Uterus (tissue), 4 donors: ENCODE data around the gene CERS1. TPM values are rescaled to one million over a fixed set of nuclear protein-coding genes. Genes with fewer than 3 reads are reported as not detected.
A peak's percentile ranks its signal among the peaks of the same experiment; 100 is the strongest.

Source experiments
- DNase-seq, 2 donors: peaks; one replicate each; pipeline ENCODE4 v3.0.0-alpha.2; 2019 to 2020
- H3K27ac ChIP-seq, 2 donors: fragments of 200-600 bp; sonication (generic); 1 replicate in 1 of 2; 2 replicates in 1 of 2; pipeline ENCODE4 v1.5.1; 2016 to 2018
- H3K27me3 ChIP-seq, 2 donors: fragments of 200-600 bp; sonication (generic); one replicate each; pipeline ENCODE4 v1.5.1; 2018 to 2019; ENCODE audit warnings: control low read depth in 1 of 2
- H3K36me3 ChIP-seq, 2 donors: fragments of 200-600 bp; sonication (generic); one replicate each; pipeline ENCODE4 v1.5.1; 2019; ENCODE audit warnings: control low read depth in 1 of 2
- H3K4me1 ChIP-seq, 2 donors: fragments of 200-600 bp; sonication (generic); one replicate each; pipeline ENCODE4 v1.5.1; 2018 to 2019; ENCODE audit warnings: control low read depth in 1 of 2
- H3K4me3 ChIP-seq, 2 donors: fragments of 200-600 bp; sonication (generic); 1 replicate in 1 of 2; 2 replicates in 1 of 2; pipeline ENCODE4 v1.5.1; 2018 to 2019; ENCODE audit warnings: mild to moderate bottlenecking in 1 of 2
- H3K9me3 ChIP-seq, 2 donors: fragments of 200-600 bp; sonication (generic); one replicate each; pipeline ENCODE4 v1.5.1; 2019; ENCODE audit warnings: control low read depth in 1 of 2
- CTCF ChIP-seq, 4 experiments: fragments of 200-600 bp in 2 of 4; fragments of 450-650 bp in 2 of 4; sonication (generic) in 2 of 4; IDR thresholded peaks; one replicate each; pipeline ENCODE4 v1.5.1; 2016 to 2019; ENCODE audit warnings: antibody characterized with exemption in 4 of 4, mild to moderate bottlenecking in 2 of 4, moderate library complexity in 1 of 4
- POLR2A ChIP-seq, 2 donors: fragments of 450-650 bp; IDR thresholded peaks; one replicate each; pipeline ENCODE4 v1.6.1; 2016; ENCODE audit warnings: antibody characterized with exemption in 2 of 2, mild to moderate bottlenecking in 1 of 2, moderate library complexity in 1 of 2
- intact Hi-C: fragments of 100-400 bp; cut with DNase I; formaldehyde crosslinking; loops from one replicate; pipeline ENCODE4 v1.15.1; 2023; ENCODE audit warnings: low total_unique reads
- total RNA-seq, 4 donors: library from RNA; depleted of rRNA in 3 of 4; stranded (reverse); fragments of >200 nt in 3 of 4; gene quantifications; one replicate each; pipeline versions ENCODE4 v1.1.0 to v1.2.4, GENCODE V29; 2014 to 2023
- donor health status: DM: yes; HTN: yes; CAD: no.

The CERS1 gene
- total RNA-seq: 1 to 10 TPM in 1 of 4 donors, under 1 TPM in 1, not detected in 2; 0.30 to 4.9 TPM

- Histone ChIP-seq H3K27ac (no peak within 1 kb of the TSS), H3K4me1 (peaks cover 0 to 23% of the 10 kb centered on the region in 2 donors), H3K27me3 (peaks cover 0 to 6% of the 10 kb centered on the region in 2 donors), H3K36me3 (no peaks in the 10 kb centered on the region), H3K9me3 (no peaks in the 10 kb centered on the region), H3K4me3 (peak within 1 kb of the TSS in 1 of 2 donors; percentile 17)
- DNase-seq: no peak
- intact Hi-C loops: no loop called here
- TF ChIP-seq POLR2A (IDR thresholded peaks at IDR 0.05) (no peak), CTCF (IDR thresholded peaks at IDR 0.05) (no peak)
Measured at GRCh38 chr19:18895824-18896341, at the start of gene CERS1. Gene CERS1 (minus strand): TSS chr19:18896158. CDS start chr19:18896072, 86 bp downstream.

- Histone ChIP-seq H3K27ac (no peak overlapping the region), H3K4me3 (no peak overlapping the region), H3K4me1 (no peaks in the 10 kb centered on the region), H3K36me3 (no peaks in the 10 kb centered on the region), H3K27me3 (no peaks in the 10 kb centered on the region), H3K9me3 (no peaks in the 10 kb centered on the region)
- TF ChIP-seq CTCF (IDR thresholded peaks at IDR 0.05) (no peak), POLR2A (IDR thresholded peaks at IDR 0.05) (no peak)
- DNase-seq: no peak
- intact Hi-C loops: no loop called here
Measured at GRCh38 chr19:18945297-18945696, 49.3 kb upstream of the CERS1 start.

DNA sequence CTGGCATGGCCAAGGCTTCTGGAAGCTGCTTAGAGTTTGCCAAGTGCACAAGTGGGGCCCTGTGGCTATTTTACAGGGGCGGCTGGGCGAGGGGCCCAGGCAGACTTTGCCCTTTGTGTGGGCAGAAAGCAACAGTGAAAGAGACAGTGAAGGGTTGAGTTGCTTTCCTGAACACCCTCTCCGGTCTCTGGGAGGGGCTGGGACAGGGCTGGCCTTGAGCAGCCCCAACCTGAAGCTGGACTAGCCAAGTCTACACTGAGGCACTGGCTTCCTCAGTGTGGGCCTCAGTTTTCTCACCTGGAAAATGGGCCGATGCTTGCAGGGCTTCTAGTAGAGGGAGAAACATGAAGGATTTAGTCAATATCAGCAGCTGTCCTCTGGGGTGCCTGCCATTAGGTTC, 47.5 kb upstream of the CERS1 start:
- Histone ChIP-seq H3K36me3 (no peaks in the 10 kb centered on the region), H3K4me1 (peaks cover 0 to 7% of the 10 kb centered on the region in 2 donors), H3K4me3 (no peak overlapping the region), H3K9me3 (no peaks in the 10 kb centered on the region), H3K27ac (no peak overlapping the region), H3K27me3 (no peaks in the 10 kb centered on the region)
- TF ChIP-seq CTCF (IDR thresholded peaks at IDR 0.05): no peak
- no peak for TF ChIP-seq POLR2A (IDR thresholded peaks at IDR 0.05)
- intact Hi-C loops: no loop called here
- DNase-seq: no peak

DNA sequence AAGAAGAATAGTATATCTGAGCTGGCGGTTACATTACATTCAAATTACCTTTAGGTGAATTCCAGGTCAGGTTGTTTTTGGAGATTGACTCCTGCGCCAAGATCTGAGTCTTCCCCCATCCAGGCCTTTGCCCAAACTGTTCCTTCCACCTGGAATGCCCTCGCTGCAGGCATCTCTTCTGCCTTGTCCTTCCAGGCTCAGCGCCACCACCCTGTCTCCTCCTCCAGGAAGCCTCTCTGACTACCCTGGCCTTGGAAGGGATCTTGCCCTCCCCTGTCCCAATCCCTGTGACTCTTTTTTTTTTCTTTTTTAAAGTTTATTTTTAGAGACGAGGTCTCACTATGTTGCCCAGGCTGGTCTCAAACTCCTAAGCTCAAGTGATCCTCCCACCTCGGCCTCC, 46.7 kb upstream of the CERS1 start:
- TF ChIP-seq CTCF (IDR thresholded peaks at IDR 0.05) (no peak), POLR2A (IDR thresholded peaks at IDR 0.05) (no peak)
- Histone ChIP-seq H3K27me3 (no peaks in the 10 kb centered on the region), H3K27ac (no peak overlapping the region), H3K4me3 (no peak overlapping the region), H3K4me1 (peaks cover 0 to 7% of the 10 kb centered on the region in 2 donors), H3K9me3 (no peaks in the 10 kb centered on the region), H3K36me3 (no peaks in the 10 kb centered on the region)
- intact Hi-C loops: no loop called here
- no peak for DNase-seq

- no peaks in the 10 kb centered on the region for H3K27me3 ChIP-seq
- peaks cover 0 to 7% of the 10 kb centered on the region in 2 donors for H3K4me1 ChIP-seq
- no peaks in the 10 kb centered on the region for H3K36me3 ChIP-seq
- DNase-seq: peak in 1 of 2 donors; percentile 32
- intact Hi-C loops: no loop called here
- peak overlapping the region in 1 of 2 donors; percentile 76 for H3K27ac ChIP-seq
- H3K4me3 ChIP-seq: no peak overlapping the region
- TF ChIP-seq POLR2A (IDR thresholded peaks at IDR 0.05) (no peak), CTCF (IDR thresholded peaks at IDR 0.05) (no peak)
- H3K9me3 ChIP-seq: no peaks in the 10 kb centered on the region
Measured at GRCh38 chr19:18941628-18942354, 45.8 kb upstream of the CERS1 start.
